GM18526 (cell line): Measurements from ENCODE around the gene MPHOSPH6.

ENCODE experiments used
- POLR2A ChIP-seq: IDR thresholded peaks from 3 replicates; pipeline ENCODE4 v1.6.1; 2011; ENCODE audit not compliant: insufficient read length; ENCODE audit errors: extremely low read depth

MPHOSPH6 gene

GRCh38 chr16:82146957-82147356 is 23.1 kb downstream of the MPHOSPH6 start:
- TF ChIP-seq POLR2A, result no peak

DNA sequence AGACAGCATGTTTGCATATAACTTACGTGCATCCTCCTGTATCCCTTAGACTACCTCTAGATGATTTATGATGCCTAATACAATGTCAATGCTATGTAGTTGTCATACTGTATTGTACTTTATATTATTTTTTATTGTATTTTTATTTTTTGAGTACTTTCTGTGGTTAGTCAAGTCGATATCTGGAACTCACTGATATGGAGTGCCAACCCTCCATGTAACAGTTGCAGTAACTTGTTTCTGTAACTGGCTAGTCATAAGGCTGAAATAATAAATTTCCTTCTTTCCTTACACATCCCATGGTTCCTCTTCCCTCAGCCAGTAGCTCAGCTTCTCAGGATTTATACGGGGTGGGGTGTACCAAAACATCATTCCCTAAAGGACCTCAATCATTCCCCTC is 23.5 kb downstream of the MPHOSPH6 start:
- TF ChIP-seq POLR2A, result no peak

- no peak for TF ChIP-seq POLR2A
These were observed 31.3 kb downstream of the MPHOSPH6 start for GRCh38 chr16:82138478-82139285.

- TF ChIP-seq POLR2A, result no peak
These were observed 32.2 kb downstream of the MPHOSPH6 start for GRCh38 chr16:82137822-82138167.

DNA sequence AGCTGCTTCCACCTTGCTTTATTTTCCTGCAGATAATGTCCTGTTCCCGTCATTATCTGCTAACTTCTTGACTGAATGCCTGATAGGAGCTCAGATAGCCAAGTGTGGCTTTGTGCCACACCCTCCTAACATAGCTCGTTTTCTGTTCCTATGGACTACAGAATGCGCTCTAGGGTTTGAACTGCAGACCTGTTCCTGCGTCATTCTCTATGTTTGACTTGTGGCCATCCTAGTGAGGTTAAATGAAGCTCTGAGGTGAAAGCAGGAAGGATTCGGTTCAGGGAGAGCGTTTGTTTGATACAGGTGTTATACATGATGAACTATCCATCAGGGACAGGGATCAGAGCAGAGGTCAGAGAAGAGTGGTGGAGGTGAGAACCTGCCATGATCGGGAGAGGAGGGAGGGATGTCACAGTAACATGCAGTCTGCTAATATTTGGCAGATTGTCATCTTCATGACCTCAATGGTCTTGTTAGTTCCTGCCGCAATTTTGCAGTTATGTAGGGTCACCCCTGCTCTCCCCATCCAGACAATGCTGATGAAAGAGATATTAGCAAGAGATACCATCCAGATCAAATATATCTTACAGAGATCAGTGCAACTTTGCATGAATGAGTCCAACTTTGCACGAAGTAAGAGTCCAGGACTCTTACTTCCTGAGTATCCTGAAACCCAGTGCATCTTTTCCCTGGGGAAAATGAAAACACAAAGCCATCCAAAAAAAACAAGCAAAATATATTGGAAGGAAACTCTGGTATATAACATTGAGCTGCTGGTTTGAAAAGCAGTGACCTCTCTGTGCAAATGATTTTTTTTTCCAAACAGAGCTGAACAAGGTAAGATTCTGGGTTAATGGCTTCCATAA is 32.8 kb downstream of the MPHOSPH6 start:
- no peak for TF ChIP-seq POLR2A

GRCh38 chr16:82135844-82136243 is 34.2 kb downstream of the MPHOSPH6 start:
- TF ChIP-seq POLR2A, result no peak

DNA sequence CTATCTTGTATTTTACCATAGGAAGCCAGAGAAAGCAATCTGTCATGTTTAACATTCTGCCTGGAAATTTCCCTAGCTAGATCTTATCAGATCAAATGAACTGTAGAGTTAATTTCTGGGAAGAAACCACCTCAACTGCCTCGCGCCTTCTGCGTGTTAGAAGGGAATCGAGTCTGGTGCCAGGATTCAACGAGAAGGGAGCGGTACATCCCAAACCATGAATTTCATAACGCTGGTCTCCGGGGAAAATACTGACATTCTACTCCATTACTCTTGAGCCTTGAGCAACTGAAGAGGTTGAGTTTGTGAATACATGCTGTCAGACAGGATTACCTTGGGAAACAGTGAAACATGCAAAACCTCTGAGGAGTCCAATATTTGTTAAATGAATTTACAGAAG is 35.2 kb downstream of the MPHOSPH6 start:
- no peak for TF ChIP-seq POLR2A

- TF ChIP-seq POLR2A, result no peak
These were observed 36.2 kb downstream of the MPHOSPH6 start for GRCh38 chr16:82133798-82134197.

DNA sequence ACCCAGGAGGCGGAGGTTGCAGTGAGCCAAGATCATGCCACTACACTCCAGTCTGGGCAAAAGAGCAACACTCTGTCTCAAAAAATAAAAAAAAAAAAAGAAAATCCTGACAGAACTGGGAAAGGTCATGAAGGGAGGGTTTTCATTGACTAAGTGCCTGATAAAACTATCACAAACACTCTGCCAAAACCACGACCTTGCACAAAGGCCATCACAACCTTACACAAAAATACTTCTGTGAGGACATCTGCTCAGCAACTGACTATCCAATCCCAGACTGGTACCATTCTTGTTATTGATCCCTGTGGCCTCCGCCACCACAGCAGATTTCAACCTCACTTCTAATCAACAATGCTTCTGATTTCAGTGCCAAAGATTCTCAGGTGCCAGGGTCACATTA is 40.1 kb downstream of the MPHOSPH6 start:
- no peak for TF ChIP-seq POLR2A

- no peak for TF ChIP-seq POLR2A
These were observed 45.4 kb downstream of the MPHOSPH6 start for GRCh38 chr16:82124651-82125050.

- no peak for TF ChIP-seq POLR2A
These were observed 50.6 kb downstream of the MPHOSPH6 start for GRCh38 chr16:82119405-82119804.

DNA sequence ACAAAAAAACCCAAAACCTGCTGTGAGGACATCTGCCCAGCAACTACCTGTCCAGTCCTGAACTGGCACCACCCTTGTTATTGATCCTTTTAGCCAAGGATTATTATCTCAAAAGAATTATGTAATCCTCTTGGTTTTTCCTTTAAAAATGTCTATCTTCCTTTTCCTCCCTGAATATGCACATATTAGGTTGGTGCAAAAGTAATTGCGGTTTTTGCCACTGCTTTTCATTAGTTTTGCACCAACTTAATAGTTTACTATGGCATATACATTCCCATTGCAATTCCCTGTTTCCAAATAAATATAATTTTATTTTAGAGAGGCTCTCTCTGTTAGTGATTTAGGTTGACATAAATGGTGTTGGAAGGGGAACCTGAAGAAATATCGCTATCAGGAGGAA is 51.3 kb downstream of the MPHOSPH6 start:
- no peak for TF ChIP-seq POLR2A

GRCh38 chr16:82116535-82116934 is 53.5 kb downstream of the MPHOSPH6 start:
- TF ChIP-seq POLR2A, result no peak

- no peak for TF ChIP-seq POLR2A
These were observed 56.3 kb downstream of the MPHOSPH6 start for GRCh38 chr16:82113741-82114140.

DNA sequence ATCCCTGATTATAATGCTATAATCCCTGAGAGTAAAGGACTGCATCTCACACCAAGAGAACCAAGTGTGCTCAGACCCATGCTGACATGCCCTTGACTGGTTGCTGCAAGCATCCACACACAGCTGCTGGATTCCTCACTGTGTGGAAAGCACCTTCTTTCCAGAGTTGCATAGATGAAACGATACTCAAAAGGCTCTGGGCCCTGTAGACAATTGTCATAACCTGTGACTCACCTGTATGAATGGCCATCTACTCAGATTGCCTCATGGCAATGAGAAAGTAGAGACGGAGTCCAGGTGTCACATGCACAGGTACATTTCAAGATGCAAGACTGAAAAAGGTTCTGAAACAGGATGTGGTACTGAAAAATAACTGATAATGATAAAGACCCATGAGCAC is 58.1 kb downstream of the MPHOSPH6 start:
- TF ChIP-seq POLR2A, result no peak

- no peak for TF ChIP-seq POLR2A
These were observed 61.2 kb downstream of the MPHOSPH6 start for GRCh38 chr16:82108774-82109173.
